ENCODE measurements around the gene PLEKHA6.

The PLEKHA6 gene

GRCh38 chr1:204254031-204254661 lies 105.6 kb downstream of the PLEKHA6 start:
- Histone ChIP-seq H4K20me1 (ENCODE audit: insufficient read depth) (no peaks in the 10 kb centered on the region), H3K4me1 (ENCODE audit: low read depth, poor library complexity, severe bottlenecking) (no peaks in the 10 kb centered on the region), H3K36me3 (ENCODE audit: insufficient read depth) (no peaks in the 10 kb centered on the region), H3K27ac (no peak overlapping the region), H3K79me2 (ENCODE audit: insufficient read depth, low read depth) (no peaks in the 10 kb centered on the region), H3K27me3 (ENCODE audit: insufficient read depth, low read depth) (peaks cover 23% of the 10 kb centered on the region), H3K4me2 (no peak overlapping the region), H3K9ac (no peak overlapping the region), H2AFZ (ENCODE audit: low read depth) (no peak overlapping the region), H3K4me3 (IDR thresholded peaks at IDR 0.05; ENCODE audit: insufficient read depth, low read depth, low read length) (no peak overlapping the region)
- TF ChIP-seq CTCF (conservative IDR thresholded peaks at IDR 0.05; ENCODE audit: low read depth, low read length), result no peak

- H4K20me1 ChIP-seq (ENCODE audit: insufficient read depth), result no peaks in the 10 kb centered on the region
- no peak overlapping the region for H3K4me2 ChIP-seq
- H3K4me3 ChIP-seq (IDR thresholded peaks at IDR 0.05; ENCODE audit: insufficient read depth, low read depth, low read length), result no peak overlapping the region
- H2AFZ ChIP-seq (ENCODE audit: low read depth), result no peak overlapping the region
- H3K9ac ChIP-seq, result no peak overlapping the region
- no peak for TF ChIP-seq CTCF (conservative IDR thresholded peaks at IDR 0.05; ENCODE audit: low read depth, low read length)
- no peaks in the 10 kb centered on the region for H3K36me3 ChIP-seq (ENCODE audit: insufficient read depth)
- H3K27me3 ChIP-seq (ENCODE audit: insufficient read depth, low read depth), result peaks cover 18% of the 10 kb centered on the region
- no peaks in the 10 kb centered on the region for H3K4me1 ChIP-seq (ENCODE audit: low read depth, poor library complexity, severe bottlenecking)
- no peak overlapping the region for H3K27ac ChIP-seq
- H3K79me2 ChIP-seq (ENCODE audit: insufficient read depth, low read depth), result no peaks in the 10 kb centered on the region
Measured at GRCh38 chr1:204251926-204252689, 107.6 kb downstream of the PLEKHA6 start.

- H3K9ac ChIP-seq, result no peak overlapping the region
- H3K4me1 ChIP-seq (ENCODE audit: low read depth, poor library complexity, severe bottlenecking), result no peaks in the 10 kb centered on the region
- H3K79me2 ChIP-seq (ENCODE audit: insufficient read depth, low read depth), result no peaks in the 10 kb centered on the region
- no peak overlapping the region for H2AFZ ChIP-seq (ENCODE audit: low read depth)
- H3K36me3 ChIP-seq (ENCODE audit: insufficient read depth), result no peaks in the 10 kb centered on the region
- no peak overlapping the region for H3K4me2 ChIP-seq
- H4K20me1 ChIP-seq (ENCODE audit: insufficient read depth), result no peaks in the 10 kb centered on the region
- H3K27ac ChIP-seq, result no peak overlapping the region
- H3K4me3 ChIP-seq (IDR thresholded peaks at IDR 0.05; ENCODE audit: insufficient read depth, low read depth, low read length), result no peak overlapping the region
- H3K27me3 ChIP-seq (ENCODE audit: insufficient read depth, low read depth), result peaks cover 15% of the 10 kb centered on the region; the same call in 1 of the 2 replicates
- TF ChIP-seq CTCF (conservative IDR thresholded peaks at IDR 0.05; ENCODE audit: low read depth, low read length), result no peak
Measured at GRCh38 chr1:204251286-204251685, 108.4 kb downstream of the PLEKHA6 start.

- Histone ChIP-seq H3K36me3 (ENCODE audit: insufficient read depth) (no peaks in the 10 kb centered on the region), H3K27me3 (ENCODE audit: insufficient read depth, low read depth) (peaks cover 15% of the 10 kb centered on the region; the same call in 1 of the 2 replicates), H3K27ac (no peak overlapping the region), H2AFZ (ENCODE audit: low read depth) (no peak overlapping the region), H3K9ac (no peak overlapping the region), H3K4me3 (IDR thresholded peaks at IDR 0.05; ENCODE audit: insufficient read depth, low read depth, low read length) (no peak overlapping the region), H3K4me2 (no peak overlapping the region), H4K20me1 (ENCODE audit: insufficient read depth) (no peaks in the 10 kb centered on the region), H3K79me2 (ENCODE audit: insufficient read depth, low read depth) (no peaks in the 10 kb centered on the region), H3K4me1 (ENCODE audit: low read depth, poor library complexity, severe bottlenecking) (no peaks in the 10 kb centered on the region)
- TF ChIP-seq CTCF (conservative IDR thresholded peaks at IDR 0.05; ENCODE audit: low read depth, low read length), result no peak
Measured at GRCh38 chr1:204250428-204251030, 109.2 kb downstream of the PLEKHA6 start.

Measured in KMS-11 (cell line).